Coronary artery (tissue), 2 donors: Measurements from ENCODE around the gene RIN3.

ENCODE experiments used
- DNase-seq: peaks from one replicate; pipeline ENCODE4 v3.0.0-alpha.2; 2017; ENCODE audit warnings: low spot score
- H3K27ac ChIP-seq, 2 donors: fragments of 200-600 bp; sonication (generic); one replicate each; pipeline ENCODE4 v1.5.1; 2016 to 2019
- H3K4me3 ChIP-seq: fragments of 200-600 bp; sonication (generic); 2 replicates; pipeline ENCODE4 v1.5.1; 2016; ENCODE audit warnings: mild to moderate bottlenecking, moderate library complexity
- CTCF ChIP-seq: fragments of 200-600 bp; sonication (generic); IDR thresholded peaks from one replicate; pipeline ENCODE4 v1.5.1; 2019; ENCODE audit warnings: antibody characterized with exemption

RIN3 gene

GRCh38 chr14:92683041-92683440 lies 169.5 kb downstream of the RIN3 start:
- no peak overlapping the region for H3K4me3 ChIP-seq
- DNase-seq: no peak
- TF ChIP-seq CTCF: no peak
- H3K27ac ChIP-seq: no peak overlapping the region

GRCh38 chr14:92684801-92685560 lies 171.4 kb downstream of the RIN3 start:
- DNase-seq: no peak
- TF ChIP-seq CTCF: no peak
- Histone ChIP-seq H3K4me3 (no peak overlapping the region), H3K27ac (no peak overlapping the region)

- Histone ChIP-seq H3K4me3 (no peak overlapping the region), H3K27ac (no peak overlapping the region)
- no peak for TF ChIP-seq CTCF
- DNase-seq: no peak
Observed at GRCh38 chr14:92685784-92686355, 172.3 kb downstream of the RIN3 start.

GRCh38 chr14:92686411-92686899 lies 172.9 kb downstream of the RIN3 start:
- Histone ChIP-seq H3K27ac (peak overlapping the region in 1 of 2 donors; percentile 12), H3K4me3 (peak overlapping the region; percentile 65)
- no peak for TF ChIP-seq CTCF
- DNase-seq: no peak

DNA sequence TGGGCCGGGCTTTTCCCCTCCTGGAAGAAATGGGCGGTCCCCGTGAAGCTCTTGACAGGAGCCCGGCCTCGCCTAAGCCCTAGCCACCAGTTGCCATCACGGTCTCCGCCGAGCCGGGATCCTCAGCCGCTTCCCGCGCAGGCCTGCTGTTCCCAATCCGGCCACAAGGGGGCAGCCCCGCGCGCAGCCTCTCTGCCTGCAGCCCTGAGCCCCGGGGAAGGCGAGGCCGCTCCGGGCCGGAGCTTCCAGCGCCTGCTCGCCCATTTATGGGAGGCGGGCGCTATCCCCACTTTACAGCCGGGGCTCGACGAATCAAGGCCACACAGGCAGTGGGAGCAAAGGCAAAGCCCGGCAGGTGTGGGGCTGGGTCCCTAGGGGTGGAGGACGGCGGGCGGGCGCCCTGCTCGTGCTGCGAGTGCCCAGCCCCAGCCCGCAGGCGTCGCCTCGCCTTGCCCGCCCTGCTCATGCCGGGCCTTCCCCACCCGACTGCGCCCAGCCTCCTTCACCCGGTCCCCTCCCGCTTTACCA lies 173.4 kb downstream of the RIN3 start:
- peak overlapping the region; percentile 65 for H3K4me3 ChIP-seq
- peak; percentile 99 for TF ChIP-seq CTCF
- DNase-seq: no peak
- H3K27ac ChIP-seq: peak overlapping the region in 1 of 2 donors; percentile 12

GRCh38 chr14:92687681-92688433 lies 174.3 kb downstream of the RIN3 start:
- no peak for TF ChIP-seq CTCF
- DNase-seq: no peak
- H3K4me3 ChIP-seq: peak overlapping the region; percentile 65
- H3K27ac ChIP-seq: no peak overlapping the region
